ENCODE measurements around the gene COL18A1.

- no peak for TF ChIP-seq EZH2 (IDR thresholded peaks at IDR 0.05; ENCODE audit: borderline replicate concordance)
- TF ChIP-seq, protein P1, sequence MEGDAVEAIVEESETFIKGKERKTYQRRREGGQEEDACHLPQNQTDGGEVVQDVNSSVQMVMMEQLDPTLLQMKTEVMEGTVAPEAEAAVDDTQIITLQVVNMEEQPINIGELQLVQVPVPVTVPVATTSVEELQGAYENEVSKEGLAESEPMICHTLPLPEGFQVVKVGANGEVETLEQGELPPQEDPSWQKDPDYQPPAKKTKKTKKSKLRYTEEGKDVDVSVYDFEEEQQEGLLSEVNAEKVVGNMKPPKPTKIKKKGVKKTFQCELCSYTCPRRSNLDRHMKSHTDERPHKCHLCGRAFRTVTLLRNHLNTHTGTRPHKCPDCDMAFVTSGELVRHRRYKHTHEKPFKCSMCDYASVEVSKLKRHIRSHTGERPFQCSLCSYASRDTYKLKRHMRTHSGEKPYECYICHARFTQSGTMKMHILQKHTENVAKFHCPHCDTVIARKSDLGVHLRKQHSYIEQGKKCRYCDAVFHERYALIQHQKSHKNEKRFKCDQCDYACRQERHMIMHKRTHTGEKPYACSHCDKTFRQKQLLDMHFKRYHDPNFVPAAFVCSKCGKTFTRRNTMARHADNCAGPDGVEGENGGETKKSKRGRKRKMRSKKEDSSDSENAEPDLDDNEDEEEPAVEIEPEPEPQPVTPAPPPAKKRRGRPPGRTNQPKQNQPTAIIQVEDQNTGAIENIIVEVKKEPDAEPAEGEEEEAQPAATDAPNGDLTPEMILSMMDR (IDR thresholded peaks at IDR 0.05; ENCODE audit: poor library complexity) = no peak
Observed at GRCh38 chr21:45539796-45540600, 135.0 kb downstream of the COL18A1 start.

All from hepatocyte (in vitro differentiated cells).